Heart left ventricle (tissue), 13 donors: ENCODE data around the gene SIPA1L2.

ENCODE experiments used
- CTCF ChIP-seq, 12 donors: fragments of 200-600 bp; sonication (generic) in 4 of 12; IDR thresholded peaks; one replicate each; pipeline versions ENCODE4 v1.5.0 to v1.8.0; 2018 to 2022; ENCODE audit warnings: antibody characterized with exemption in 12 of 12, mild to moderate bottlenecking in 5 of 12
- POLR2A ChIP-seq, 2 donors: fragments of 450-650 bp; IDR thresholded peaks; one replicate each; pipeline ENCODE4 v1.6.1; 2017; ENCODE audit warnings: antibody characterized with exemption in 2 of 2, mild to moderate bottlenecking in 2 of 2, moderate library complexity in 2 of 2
- donor health status: ischemic (EF 13 %, LVEDD 7.1; RV severe dilation, severe dysfunction).
- donor health status: DM: no; HTN: yes; CAD: no.
- donor health status: DM: no; HTN: no; CAD: no.
- donor health status: ischemic (EF 25% LVEDD 6.9; RV normal size, moderate dysfunction).
- donor health status: ischemic (EF 25% LVEDD 5.7; RV mildly dilated, moderate dysfunction).
- donor health status: ischemic (EF 35%, LVEDD 5.7; RV mildly dilated, moderate dysfunction).
- donor health status: nonischemic (EF 11% LVEDD 7.7; RV severe dilation, severe dysfunction).
- donor health status: DM: yes; HTN: yes; CAD: no.
- donor health status: PGD.
- donor health status: ischemic (EF 29% LVEDD 5.4; RV normal size, mild dysfunction).
- donor health status: nonischemic (EF 23%, LVEDD 6.1; RV moderate dilation, normal function).

- TF ChIP-seq CTCF (IDR thresholded peaks at IDR 0.05) (no peak), POLR2A (IDR thresholded peaks at IDR 0.05) (no peak)
Observed at GRCh38 chr1:232675898-232676297, 46.0 kb upstream of the SIPA1L2 start.
